Mucosa of descending colon (tissue), 3 donors: Measurements from ENCODE around the gene GDF2. TPM values are rescaled to one million over a fixed set of nuclear protein-coding genes. Genes with fewer than 3 reads are reported as not detected.

Experiments
- ATAC-seq: fragments of 200-7000 bp; cut with Tn5 transposase; one replicate; pipeline ENCODE4 v1.9.1; 2020; ENCODE audit warnings: mild to moderate bottlenecking, moderate library complexity
- DNase-seq, 3 donors: peaks; one replicate each; pipeline ENCODE4 v3.0.0-alpha.2; 2020
- H3K36me3 ChIP-seq: fragments of 200-600 bp; one replicate; pipeline ENCODE4 v1.8.0; 2021; ENCODE audit warnings: low read depth, mild to moderate bottlenecking
- H3K4me1 ChIP-seq: fragments of 200-600 bp; one replicate; pipeline ENCODE4 v1.8.0; 2021; ENCODE audit warnings: low read depth, mild to moderate bottlenecking
- H3K4me3 ChIP-seq: fragments of 200-600 bp; one replicate; pipeline ENCODE4 v1.8.0; 2021; ENCODE audit warnings: mild to moderate bottlenecking
- H3K9me3 ChIP-seq: fragments of 200-600 bp; one replicate; pipeline ENCODE4 v1.8.0; 2021; ENCODE audit warnings: mild to moderate bottlenecking
- CTCF ChIP-seq: fragments of 200-600 bp; IDR thresholded peaks from one replicate; pipeline ENCODE4 v1.8.0; 2022; ENCODE audit warnings: antibody characterized with exemption, mild to moderate bottlenecking
- intact Hi-C, 2 donors: fragments of 100-400 bp; cut with DNase I in 1 of 2; cut with micrococcal nuclease in 1 of 2; formaldehyde crosslinking; loops; one replicate each; pipeline versions ENCODE4 v1.11.0 to v1.11.1; 2022; cut with DNase I, micrococcal nuclease
- total RNA-seq, 3 donors: library from RNA; stranded (reverse); fragmentation: NEBNext Ultra II Directional in 2 of 3; extraction: Animal tissue kit (Norgen Biotek cat#: 25700) in 2 of 3; gene quantifications; one replicate each; pipeline versions ENCODE4 v1.2.1 to v1.2.4, GENCODE V29; 2021 to 2023
- donor health status: DM: no; HTN: no; CAD: no; lungs with moderate emphysema.
- donor health status: DM: no; HTN: no; CAD: no.
- donor health status: DM: no; HTN: yes; CAD: no.

GDF2 gene
- total RNA-seq, 3 donors from 2014 or later = not detected

- no peaks in the 10 kb centered on the region for H3K36me3 ChIP-seq
- ATAC-seq = no peak
- no peaks in the 10 kb centered on the region for H3K4me1 ChIP-seq
- intact Hi-C loops = no loop called here
- no peaks in the 10 kb centered on the region for H3K9me3 ChIP-seq
- no peak for DNase-seq
- TF ChIP-seq CTCF = no peak
- no peak overlapping the region for H3K4me3 ChIP-seq
Observed at GRCh38 chr10:47354900-47355299, 32.6 kb downstream of the GDF2 start.

DNA sequence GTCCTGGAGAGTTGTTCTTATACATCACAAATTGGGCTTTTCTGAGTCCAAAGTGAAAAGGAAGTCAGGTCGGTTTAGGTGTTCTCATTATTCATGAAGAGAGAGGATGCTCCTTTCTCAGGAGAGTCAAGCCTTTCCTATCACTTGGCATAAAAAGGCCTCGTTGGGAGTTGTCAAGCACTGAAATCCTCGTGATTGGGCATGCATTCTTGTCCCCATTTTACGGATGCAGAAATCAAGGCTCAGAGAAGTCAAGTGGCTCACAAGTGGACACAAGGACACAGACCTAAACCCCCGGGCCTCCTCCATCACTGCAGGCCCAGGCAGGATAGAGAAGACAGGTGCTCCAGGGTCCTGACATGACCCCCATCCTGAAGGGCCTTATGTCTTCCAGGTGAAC lies 34.5 kb downstream of the GDF2 start:
- Histone ChIP-seq H3K36me3 (no peaks in the 10 kb centered on the region), H3K4me1 (no peaks in the 10 kb centered on the region), H3K4me3 (no peak overlapping the region), H3K9me3 (no peaks in the 10 kb centered on the region)
- DNase-seq = no peak
- intact Hi-C loops = no loop called here
- ATAC-seq = no peak
- TF ChIP-seq CTCF = no peak

GRCh38 chr10:47357131-47357582 lies 34.9 kb downstream of the GDF2 start:
- Histone ChIP-seq H3K4me3 (no peak overlapping the region), H3K4me1 (no peaks in the 10 kb centered on the region), H3K36me3 (no peaks in the 10 kb centered on the region), H3K9me3 (no peaks in the 10 kb centered on the region)
- intact Hi-C loops = no loop called here
- DNase-seq (no peak), ATAC-seq (no peak)
- TF ChIP-seq CTCF = no peak

GRCh38 chr10:47357911-47358310 lies 35.7 kb downstream of the GDF2 start:
- DNase-seq = no peak
- no peak for ATAC-seq
- no peaks in the 10 kb centered on the region for H3K9me3 ChIP-seq
- no peaks in the 10 kb centered on the region for H3K36me3 ChIP-seq
- TF ChIP-seq CTCF = no peak
- intact Hi-C loops = no loop called here
- H3K4me1 ChIP-seq = no peaks in the 10 kb centered on the region
- H3K4me3 ChIP-seq = no peak overlapping the region

- TF ChIP-seq CTCF = no peak
- H3K4me3 ChIP-seq = no peak overlapping the region
- intact Hi-C loops = no loop called here
- H3K9me3 ChIP-seq = no peaks in the 10 kb centered on the region
- H3K4me1 ChIP-seq = no peaks in the 10 kb centered on the region
- H3K36me3 ChIP-seq = no peaks in the 10 kb centered on the region
- ATAC-seq (no peak), DNase-seq (no peak)
Observed at GRCh38 chr10:47358457-47358856, 36.2 kb downstream of the GDF2 start.

- H3K4me3 ChIP-seq = no peak overlapping the region
- H3K4me1 ChIP-seq = no peaks in the 10 kb centered on the region
- DNase-seq (no peak), ATAC-seq (no peak)
- H3K9me3 ChIP-seq = no peaks in the 10 kb centered on the region
- intact Hi-C loops = no loop called here
- TF ChIP-seq CTCF = no peak
- no peaks in the 10 kb centered on the region for H3K36me3 ChIP-seq
Observed at GRCh38 chr10:47359101-47359500, 36.8 kb downstream of the GDF2 start.
